K562 (cell line): ENCODE data around the gene SHC1. TPM values are rescaled to one million over a fixed set of nuclear protein-coding genes. Genes with fewer than 3 reads are reported as not detected.

Experiments
- BRCA1 ChIP-seq, 2 experiments: fragments of 450-650 bp in 1 of 2; sonication (generic) in 1 of 2; formaldehyde crosslinking in 1 of 2; IDR thresholded peaks; 2 replicates each; pipeline versions ENCODE4 v1.5.0 to v1.6.1; 2017 to 2020; ENCODE audit warnings: mild to moderate bottlenecking in 1 of 2, missing genetic modification reagents in 1 of 2
- CEBPB ChIP-seq: fragments of 450-650 bp; IDR thresholded peaks from 2 replicates; pipeline ENCODE4 v1.6.1; 2016; ENCODE audit warnings: missing genetic modification characterization, missing compliant biosample characterization
- ETS2 ChIP-seq: IDR thresholded peaks from 2 replicates; pipeline ENCODE4 v1.6.1; 2016; ENCODE audit warnings: borderline replicate concordance, missing genetic modification characterization, mild to moderate bottlenecking, moderate library complexity, missing compliant biosample characterization; ENCODE audit not compliant: poor library complexity, severe bottlenecking
- NCOA1 ChIP-seq: fragments of 450-650 bp; IDR thresholded peaks from 2 replicates; pipeline ENCODE4 v1.6.1; 2016; ENCODE audit warnings: low read depth
- PTBP1 ChIP-seq: fragments of 200-400 bp; formaldehyde crosslinking; IDR thresholded peaks from 2 replicates; pipeline ENCODE4 v1.6.1; 2017; ENCODE audit warnings: low read depth, low read length
- SMAD1 ChIP-seq: fragments of 150-350 bp; IDR thresholded peaks from 2 replicates; pipeline ENCODE4 v1.6.1; 2014; ENCODE audit warnings: low read length, low read depth; ENCODE audit not compliant: partially characterized antibody
- SNAPC5 ChIP-seq: fragments of 250-450 bp; sonication (Bioruptor Pico); IDR thresholded peaks from 2 replicates; pipeline ENCODE4 v1.8.0; 2021; ENCODE audit warnings: moderate library complexity, mild to moderate bottlenecking, inconsistent platforms
- YY1 ChIP-seq, 3 experiments: IDR thresholded peaks; 2 replicates each; pipeline ENCODE4 v1.6.1; 2011; ENCODE audit warnings: low read length in 2 of 3, mild to moderate bottlenecking in 2 of 3, moderate library complexity in 2 of 3, borderline replicate concordance in 1 of 3, control low read depth in 1 of 3, low read depth in 1 of 3; ENCODE audit not compliant: insufficient read depth in 3 of 3, insufficient replicate concordance in 2 of 3, control insufficient read depth in 1 of 3, insufficient read length in 1 of 3; ENCODE audit errors: extremely low read depth in 1 of 3
- ZBTB1 ChIP-seq: sonication (generic); formaldehyde crosslinking; IDR thresholded peaks from 2 replicates; pipeline ENCODE4 v1.8.1; 2023; ENCODE audit warnings: missing genetic modification reagents, low read depth, mild to moderate bottlenecking, borderline replicate concordance
- ZBTB49 ChIP-seq: sonication (generic); formaldehyde crosslinking; IDR thresholded peaks from 2 replicates; pipeline ENCODE4 v1.8.0; 2022; ENCODE audit warnings: missing genetic modification reagents, mild to moderate bottlenecking, borderline replicate concordance
- ZEB2 ChIP-seq: fragments of 450-650 bp; IDR thresholded peaks from 2 replicates; pipeline ENCODE4 v1.6.1; 2016
- ZFPM2 ChIP-seq: fragments of 250-450 bp; sonication (Bioruptor Pico); IDR thresholded peaks from 2 replicates; pipeline ENCODE4 v1.5.1; 2022; ENCODE audit warnings: mild to moderate bottlenecking
- ZNF124 ChIP-seq: sonication (generic); formaldehyde crosslinking; IDR thresholded peaks from 2 replicates; pipeline ENCODE4 v1.8.1; 2022; ENCODE audit warnings: missing genetic modification reagents
- ZNF311 ChIP-seq: fragments of 250-450 bp; sonication (Bioruptor Pico); IDR thresholded peaks from 2 replicates; pipeline ENCODE4 v1.4.0; 2020; ENCODE audit warnings: mild to moderate bottlenecking, moderate library complexity
- ZNF316 ChIP-seq: fragments of 450-650 bp; IDR thresholded peaks from 2 replicates; pipeline ENCODE4 v1.6.1; 2016
- ZNF449 ChIP-seq: fragments of 250-450 bp; sonication (Bioruptor Pico); IDR thresholded peaks from 2 replicates; pipeline ENCODE4 v1.8.0; 2022; ENCODE audit warnings: moderate library complexity, mild to moderate bottlenecking, inconsistent platforms
- ZNF584 ChIP-seq: fragments of 200-800 bp; sonication (Bioruptor generic); IDR thresholded peaks from 2 replicates; pipeline ENCODE4 v1.6.1; 2016; ENCODE audit warnings: low read depth, mild to moderate bottlenecking, missing genetic modification characterization, missing compliant biosample characterization
- polyA plus RNA-seq, 8 experiments: library from polyadenylated mRNA; depleted of rRNA in 4 of 8; stranded (reverse) in 5 of 8; unstranded in 3 of 8; fragments of >200 nt; fragmentation: Nextera tagmentation in 2 of 8; fragmentation: Illumina TruSeq in 1 of 8; extraction: Ambion mirVana in 2 of 8; extraction: Trizol in 1 of 8; gene quantifications; 2 replicates each; pipeline versions ENCODE4 v1.2.1 to v1.2.3, GENCODE V29; 2011 to 2014; ENCODE audit warnings: inconsistent platforms in 1 of 8, missing spikeins in 1 of 8
- total RNA-seq, 7 experiments: library from RNA; depleted of rRNA in 6 of 7; stranded (reverse); fragments of >200 nt in 6 of 7; fragmentation: Illumina TruSeq in 2 of 7; extraction: Trizol in 2 of 7; gene quantifications; 2 replicates each; pipeline versions ENCODE4 v1.2.1 to v1.2.3, GENCODE V29; 2011 to 2021; ENCODE audit warnings: low replicate concordance in 1 of 7
- TF ChIP-seq, protein P1 (sequence below): fragments of 250-450 bp; sonication (Bioruptor Pico); IDR thresholded peaks from 2 replicates; pipeline ENCODE4 v1.8.0; 2022; ENCODE audit warnings: inconsistent platforms, mild to moderate bottlenecking, moderate library complexity, borderline replicate concordance
- TF ChIP-seq, protein P2 (sequence below): sonication (generic); formaldehyde crosslinking; IDR thresholded peaks from 2 replicates; pipeline ENCODE4 v1.8.1; 2022; ENCODE audit warnings: missing genetic modification reagents

The SHC1 gene
- total and polyA plus RNA-seq, 9 of the 15 experiments (the other 6 are each of a cell fraction or from before 2014, with no cell fraction given) = 4.1 to 113 (median 51.9) TPM

DNA sequence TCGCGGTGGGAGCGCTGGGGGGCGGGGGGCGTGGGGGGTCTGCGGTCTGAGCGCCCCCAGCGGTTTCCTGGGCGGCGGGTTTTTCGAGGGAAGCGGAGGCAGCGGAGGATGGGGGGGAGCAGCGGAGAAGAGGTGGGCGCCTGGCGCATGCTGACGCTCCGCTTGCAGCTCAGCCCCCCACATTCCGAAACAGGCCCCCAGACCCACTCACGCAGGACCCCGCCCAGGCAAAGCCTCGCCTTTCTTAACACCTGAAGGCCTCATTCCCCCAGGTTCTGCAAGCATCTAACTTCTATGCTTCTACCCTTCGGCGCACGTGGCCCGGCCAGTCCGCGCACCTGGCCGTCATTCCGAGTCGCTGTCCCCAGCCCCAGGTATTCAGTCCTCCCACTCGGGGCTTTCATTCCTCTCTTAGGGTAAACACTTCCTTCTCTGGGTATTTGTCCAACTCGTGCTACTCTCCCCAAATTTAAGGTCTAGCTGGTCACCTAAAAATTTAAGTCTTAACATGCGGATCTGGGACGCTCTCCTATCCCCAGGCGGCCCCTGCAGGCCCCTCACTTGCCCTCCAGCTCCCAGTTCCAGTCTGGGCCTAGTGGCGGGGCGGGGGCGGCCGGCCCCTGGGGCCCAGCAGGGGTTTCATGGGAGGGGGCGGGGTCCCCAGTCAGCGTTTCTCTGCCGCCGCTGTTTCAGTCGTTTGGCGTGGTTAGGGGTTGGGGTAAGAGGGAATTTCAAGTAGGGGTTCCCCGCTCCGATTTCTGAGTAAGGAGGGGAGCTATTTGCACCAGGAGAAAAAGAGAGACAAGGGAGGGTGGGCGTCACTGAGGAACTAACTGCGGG is 29.2 kb upstream of the SHC1 start (continued):
- TF ChIP-seq, protein P1, sequence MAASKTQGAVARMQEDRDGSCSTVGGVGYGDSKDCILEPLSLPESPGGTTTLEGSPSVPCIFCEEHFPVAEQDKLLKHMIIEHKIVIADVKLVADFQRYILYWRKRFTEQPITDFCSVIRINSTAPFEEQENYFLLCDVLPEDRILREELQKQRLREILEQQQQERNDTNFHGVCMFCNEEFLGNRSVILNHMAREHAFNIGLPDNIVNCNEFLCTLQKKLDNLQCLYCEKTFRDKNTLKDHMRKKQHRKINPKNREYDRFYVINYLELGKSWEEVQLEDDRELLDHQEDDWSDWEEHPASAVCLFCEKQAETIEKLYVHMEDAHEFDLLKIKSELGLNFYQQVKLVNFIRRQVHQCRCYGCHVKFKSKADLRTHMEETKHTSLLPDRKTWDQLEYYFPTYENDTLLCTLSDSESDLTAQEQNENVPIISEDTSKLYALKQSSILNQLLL (CRISPR knock-in tag) = no peak
- TF ChIP-seq ZEB2 (peak; percentile 82; the same call in 1 of the 2 replicates), SNAPC5 (CRISPR knock-in tag) (no peak), ZBTB49 (no peak), ZFPM2 (CRISPR knock-in tag) (no peak), ETS2 (tag) (no peak), ZNF124 (CRISPR knock-in tag) (no peak), ZBTB1 (0 out of 2 replicates have a peak, but pooled peaks have one; percentile 36), PTBP1 (no peak), CEBPB (tag) (no peak), ZNF316 (peak; percentile 55), YY1 (IDR thresholded peaks at IDR 0.05; ENCODE audit: borderline replicate concordance in 1 of 3, control insufficient read depth in 1 of 3, extremely low read depth in 1 of 3, insufficient read depth in 3 of 3, insufficient read length in 1 of 3, insufficient replicate concordance in 2 of 3, low read depth in 1 of 3, low read length in 2 of 3) (peak in 1 of 3 experiments; percentile 8), NCOA1 (no peak), BRCA1 (IDR thresholded peaks at IDR 0.05) (no peak), BRCA1 (CRISPR knock-in tag; IDR thresholded peaks at IDR 0.05) (no peak), ZNF449 (CRISPR knock-in tag) (no peak), SMAD1 (no peak), ZNF584 (CRISPR knock-in tag) (no peak; the same call in 1 of the 2 replicates), ZNF311 (CRISPR knock-in tag) (no peak)
- TF ChIP-seq, protein P2, sequence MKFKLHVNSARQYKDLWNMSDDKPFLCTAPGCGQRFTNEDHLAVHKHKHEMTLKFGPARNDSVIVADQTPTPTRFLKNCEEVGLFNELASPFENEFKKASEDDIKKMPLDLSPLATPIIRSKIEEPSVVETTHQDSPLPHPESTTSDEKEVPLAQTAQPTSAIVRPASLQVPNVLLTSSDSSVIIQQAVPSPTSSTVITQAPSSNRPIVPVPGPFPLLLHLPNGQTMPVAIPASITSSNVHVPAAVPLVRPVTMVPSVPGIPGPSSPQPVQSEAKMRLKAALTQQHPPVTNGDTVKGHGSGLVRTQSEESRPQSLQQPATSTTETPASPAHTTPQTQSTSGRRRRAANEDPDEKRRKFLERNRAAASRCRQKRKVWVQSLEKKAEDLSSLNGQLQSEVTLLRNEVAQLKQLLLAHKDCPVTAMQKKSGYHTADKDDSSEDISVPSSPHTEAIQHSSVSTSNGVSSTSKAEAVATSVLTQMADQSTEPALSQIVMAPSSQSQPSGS (CRISPR knock-in tag) = no peak
